Colonic mucosa (tissue), 4 donors: ENCODE measurements around the gene DUSP15. TPM values are rescaled to one million over a fixed set of nuclear protein-coding genes. Genes with fewer than 3 reads are reported as not detected.

ENCODE experiments used
- DNase-seq: peaks from one replicate; pipeline ENCODE4 v3.0.0-alpha.2; 2020
- H3K27ac ChIP-seq: fragments of 200-600 bp; one replicate; pipeline ENCODE4 v1.8.0; 2021
- H3K27me3 ChIP-seq: fragments of 200-600 bp; one replicate; pipeline ENCODE4 v1.8.0; 2021
- H3K36me3 ChIP-seq: fragments of 200-600 bp; one replicate; pipeline ENCODE4 v1.8.0; 2021
- H3K4me1 ChIP-seq: fragments of 200-600 bp; one replicate; pipeline ENCODE4 v1.8.0; 2021; ENCODE audit warnings: mild to moderate bottlenecking
- H3K4me3 ChIP-seq: fragments of 200-600 bp; one replicate; pipeline ENCODE4 v1.8.0; 2021
- H3K9ac ChIP-seq, 2 donors: one replicate each; pipeline ENCODE4 v1.7.0; 2013; ENCODE audit warnings: control low read depth in 2 of 2, low read depth in 2 of 2, low read length in 2 of 2
- H3K9me3 ChIP-seq: fragments of 200-600 bp; one replicate; pipeline ENCODE4 v1.8.0; 2021
- CTCF ChIP-seq: fragments of 200-600 bp; IDR thresholded peaks from one replicate; pipeline ENCODE4 v1.8.0; 2022; ENCODE audit warnings: antibody characterized with exemption, mild to moderate bottlenecking
- intact Hi-C: fragments of 100-400 bp; cut with DNase I; formaldehyde crosslinking; loops from one replicate; pipeline ENCODE4 v1.14.1; 2022
- total RNA-seq, 2 donors: library from RNA; stranded (reverse); fragmentation: NEBNext Ultra II Directional in 1 of 2; extraction: Animal tissue kit (Norgen Biotek cat#: 25700) in 1 of 2; gene quantifications; one replicate each; pipeline ENCODE4 v1.2.1, GENCODE V29; 2021
- donor health status: healthy.
- donor health status: DM: no; HTN: no; CAD: no.
- donor health status: DM: no; HTN: no; CAD: no.

DUSP15 gene
- total RNA-seq, 2 donors from 2014 or later = 0.59 to 0.74 TPM

GRCh38 chr20:31843881-31844280, 26.4 kb downstream of the DUSP15 start:
- no peak for DNase-seq
- H3K27me3 ChIP-seq = no peaks in the 10 kb centered on the region
- no peaks in the 10 kb centered on the region for H3K36me3 ChIP-seq
- H3K4me3 ChIP-seq = no peak overlapping the region
- no peak overlapping the region for H3K9ac ChIP-seq
- no peaks in the 10 kb centered on the region for H3K9me3 ChIP-seq
- no peaks in the 10 kb centered on the region for H3K4me1 ChIP-seq
- no peak overlapping the region for H3K27ac ChIP-seq
- no peak for TF ChIP-seq CTCF
- intact Hi-C loops = no loop called here

GRCh38 chr20:31843288-31843687, 27.0 kb downstream of the DUSP15 start:
- no peaks in the 10 kb centered on the region for H3K27me3 ChIP-seq
- intact Hi-C loops = no loop called here
- no peak overlapping the region for H3K27ac ChIP-seq
- H3K9me3 ChIP-seq = no peaks in the 10 kb centered on the region
- DNase-seq = no peak
- no peak overlapping the region for H3K9ac ChIP-seq
- no peak for TF ChIP-seq CTCF
- H3K4me1 ChIP-seq = no peaks in the 10 kb centered on the region
- H3K4me3 ChIP-seq = no peak overlapping the region
- H3K36me3 ChIP-seq = no peaks in the 10 kb centered on the region

GRCh38 chr20:31842471-31843157, 27.7 kb downstream of the DUSP15 start:
- DNase-seq = no peak
- TF ChIP-seq CTCF = no peak
- no peak overlapping the region for H3K27ac ChIP-seq
- no peak overlapping the region for H3K4me3 ChIP-seq
- no peaks in the 10 kb centered on the region for H3K4me1 ChIP-seq
- H3K27me3 ChIP-seq = no peaks in the 10 kb centered on the region
- H3K9me3 ChIP-seq = no peaks in the 10 kb centered on the region
- no peak overlapping the region for H3K9ac ChIP-seq
- no peaks in the 10 kb centered on the region for H3K36me3 ChIP-seq
- intact Hi-C loops = no loop called here

- DNase-seq = no peak
Observed at GRCh38 chr20:31841928-31842327, 28.4 kb downstream of the DUSP15 start.

More at GRCh38 chr20:31841928-31842327, 28.4 kb downstream of the DUSP15 start:
- Histone ChIP-seq H3K36me3 (no peaks in the 10 kb centered on the region), H3K9ac (no peak overlapping the region), H3K4me3 (no peak overlapping the region), H3K4me1 (no peaks in the 10 kb centered on the region), H3K27ac (no peak overlapping the region), H3K27me3 (no peaks in the 10 kb centered on the region), H3K9me3 (no peaks in the 10 kb centered on the region)
- intact Hi-C loops = no loop called here
- no peak for TF ChIP-seq CTCF
